Smooth muscle cell (in vitro differentiated cells): Measurements from ENCODE around the gene RSPRY1. TPM values are rescaled to one million over a fixed set of nuclear protein-coding genes. Genes with fewer than 3 reads are reported as not detected.
A peak's percentile ranks its signal among the peaks of the same experiment; 100 is the strongest.

Experiments
- DNase-seq: peaks from one replicate; lab custom pipeline; 2025; ENCODE audit not compliant: unreplicated experiment; lab: John Stamatoyannopoulos, UW
- H2AFZ ChIP-seq: fragments of 200-600 bp; sonication (generic); 2 replicates; pipeline ENCODE4 v1.6.0; 2016; ENCODE audit warnings: antibody characterized with exemption, low read depth, mild to moderate bottlenecking
- H3F3A ChIP-seq: fragments of 200-600 bp; sonication (generic); 2 replicates; pipeline ENCODE4 v1.6.0; 2017; ENCODE audit warnings: antibody characterized with exemption, low read depth
- H3K27ac ChIP-seq: fragments of 200-600 bp; sonication (generic); 2 replicates; pipeline ENCODE4 v1.5.1; 2016; ENCODE audit warnings: low read depth, mild to moderate bottlenecking
- H3K27me3 ChIP-seq: fragments of 200-600 bp; sonication (generic); 2 replicates; pipeline ENCODE4 v1.6.1; 2016; ENCODE audit warnings: low read depth, mild to moderate bottlenecking
- H3K36me3 ChIP-seq: fragments of 200-600 bp; sonication (generic); 2 replicates; pipeline ENCODE4 v1.5.1; 2016; ENCODE audit warnings: low read depth
- H3K4me1 ChIP-seq: fragments of 200-600 bp; sonication (generic); 2 replicates; pipeline ENCODE4 v1.5.1; 2016; ENCODE audit warnings: low read depth
- H3K4me2 ChIP-seq: fragments of 200-600 bp; sonication (generic); 2 replicates; pipeline ENCODE4 v1.6.0; 2016; ENCODE audit warnings: mild to moderate bottlenecking
- H3K4me3 ChIP-seq: fragments of 200-600 bp; sonication (generic); 2 replicates; pipeline ENCODE4 v1.5.1; 2016; ENCODE audit warnings: mild to moderate bottlenecking
- H3K79me2 ChIP-seq: fragments of 200-600 bp; sonication (generic); 2 replicates; pipeline ENCODE4 v1.6.0; 2016; ENCODE audit warnings: low read depth, mild to moderate bottlenecking
- H3K9ac ChIP-seq: fragments of 200-600 bp; sonication (generic); 2 replicates; pipeline ENCODE4 v1.6.0; 2016; ENCODE audit warnings: low read depth
- H3K9me3 ChIP-seq: fragments of 200-600 bp; sonication (generic); replicated peaks from 2 replicates; pipeline ENCODE4 v1.5.1; 2016; ENCODE audit warnings: low read depth
- H4K20me1 ChIP-seq: fragments of 200-600 bp; sonication (generic); 2 replicates; pipeline ENCODE4 v1.6.0; 2016; ENCODE audit warnings: low read depth
- CTCF ChIP-seq: fragments of 200-600 bp; sonication (generic); IDR thresholded peaks from 2 replicates; pipeline ENCODE4 v1.5.1; 2017; ENCODE audit warnings: borderline replicate concordance, mild to moderate bottlenecking, antibody characterized with exemption; ENCODE audit not compliant: insufficient read depth, poor library complexity, severe bottlenecking
- WGBS: methylation state at CpG from one replicate; pipeline ENCODE4 v1.1.7; 2016; ENCODE audit warnings: low lambda C conversion rate; 5-methylcytosine and 5-hydroxymethylcytosine counted together
- polyA plus RNA-seq: library from polyadenylated mRNA; unstranded; fragments of >200 nt; fragmentation: Nextera tagmentation; extraction: Ambion mirVana; gene quantifications from 2 replicates; pipeline ENCODE4 v1.2.1, GENCODE V29; 2016
- total RNA-seq: library from RNA; depleted of rRNA; stranded (reverse); fragments of >200 nt; gene quantifications from 2 replicates; pipeline ENCODE4 v1.2.3, GENCODE V29; 2014

The RSPRY1 gene
- total and polyA plus RNA-seq, 2 experiments from 2014 or later: 42.0 to 57.1 TPM

GRCh38 chr16:57167538-57167937 is 18.6 kb upstream of the RSPRY1 start:
- no peak for TF ChIP-seq CTCF
- Histone ChIP-seq H3K4me2 (no peak overlapping the region), H3K4me3 (no peak overlapping the region), H3K36me3 (peaks cover 20% of the 10 kb centered on the region), H3K4me1 (peaks cover 12% of the 10 kb centered on the region), H3K9me3 (no peaks in the 10 kb centered on the region), H3K27me3 (no peaks in the 10 kb centered on the region), H4K20me1 (no peaks in the 10 kb centered on the region), H3K9ac (no peak overlapping the region), H3K79me2 (no peaks in the 10 kb centered on the region), H2AFZ (no peak overlapping the region), H3K27ac (no peak overlapping the region), H3F3A (peaks cover 5% of the 10 kb centered on the region)
- WGBS: 62% methylated on average over 3 of the region's 3 CpGs
- DNase-seq: no peak

DNA sequence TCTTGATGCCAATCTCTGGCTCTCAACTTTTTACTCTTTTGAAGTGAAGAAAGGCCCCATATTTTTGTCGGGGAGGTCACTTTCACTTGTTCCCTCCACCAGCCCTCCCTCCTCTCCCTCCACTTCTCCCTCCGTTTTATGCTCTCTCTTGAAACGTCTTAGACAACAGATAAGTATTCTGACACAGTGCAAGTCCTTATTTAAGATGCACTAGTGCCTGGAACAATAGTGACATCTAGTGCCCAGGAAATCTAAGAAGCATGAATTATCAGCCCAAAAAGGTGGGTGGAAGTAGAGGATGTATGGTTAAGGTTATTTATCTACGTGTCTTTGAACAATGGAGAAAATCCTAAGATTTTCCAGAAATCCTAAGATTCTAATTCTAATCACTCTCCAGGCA is 18.2 kb upstream of the RSPRY1 start:
- Histone ChIP-seq H4K20me1 (no peaks in the 10 kb centered on the region), H3K9me3 (no peaks in the 10 kb centered on the region), H3K79me2 (no peaks in the 10 kb centered on the region), H3K9ac (no peak overlapping the region), H2AFZ (no peak overlapping the region), H3K27me3 (no peaks in the 10 kb centered on the region), H3K36me3 (peaks cover 19% of the 10 kb centered on the region), H3K4me1 (peaks cover 12% of the 10 kb centered on the region), H3K4me3 (no peak overlapping the region), H3K4me2 (no peak overlapping the region), H3F3A (peaks cover 5% of the 10 kb centered on the region), H3K27ac (no peak overlapping the region)
- 23% methylated on average over 4 of the region's 4 CpGs for WGBS
- peak; percentile 61 for TF ChIP-seq CTCF
- DNase-seq: no peak

GRCh38 chr16:57169327-57169726 is 16.8 kb upstream of the RSPRY1 start:
- DNase-seq: no peak
- Histone ChIP-seq H3K9me3 (no peaks in the 10 kb centered on the region), H3K9ac (peak overlapping the region; percentile 5), H3K4me3 (no peak overlapping the region), H4K20me1 (no peaks in the 10 kb centered on the region), H2AFZ (no peak overlapping the region), H3K4me2 (peak overlapping the region; percentile 45), H3K36me3 (peaks cover 7% of the 10 kb centered on the region), H3K79me2 (peaks cover under 1% of the 10 kb centered on the region), H3F3A (peaks cover 5% of the 10 kb centered on the region), H3K4me1 (peaks cover 12% of the 10 kb centered on the region), H3K27me3 (no peaks in the 10 kb centered on the region), H3K27ac (peak overlapping the region; percentile 56)
- TF ChIP-seq CTCF: no peak

DNA sequence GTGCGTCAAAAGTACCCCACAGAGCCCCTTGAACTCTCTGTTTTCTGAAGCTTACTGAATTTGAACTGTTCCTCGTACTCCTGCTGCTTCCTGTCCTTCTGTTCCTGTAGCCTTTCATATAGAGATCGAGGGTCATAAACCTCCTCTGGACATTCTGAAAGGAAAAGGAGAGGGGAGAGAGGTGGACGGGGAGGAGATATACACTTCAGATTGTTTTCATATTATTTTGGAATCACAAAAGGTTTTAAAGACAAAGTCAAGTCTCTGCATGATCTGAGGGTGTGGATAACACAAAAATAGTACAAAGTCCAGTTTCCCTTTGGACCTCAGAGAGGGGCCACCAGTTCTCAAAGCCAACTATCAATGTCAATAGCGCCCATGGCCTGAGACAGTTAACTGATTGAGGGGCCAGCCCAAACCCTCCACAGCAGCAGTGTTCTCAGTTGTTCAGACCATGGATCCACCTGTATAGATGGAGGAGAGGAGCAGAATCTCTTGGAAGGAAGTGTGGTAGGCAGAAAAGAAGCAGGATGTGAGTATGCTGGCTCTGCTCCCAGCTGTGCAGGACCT is 13.3 kb upstream of the RSPRY1 start:
- H3K4me2 ChIP-seq: no peak overlapping the region
- peaks cover 30% of the 10 kb centered on the region for H3K79me2 ChIP-seq
- no peaks in the 10 kb centered on the region for H3K9me3 ChIP-seq
- H3K4me1 ChIP-seq: peaks cover 12% of the 10 kb centered on the region
- H3K9ac ChIP-seq: no peak overlapping the region
- peaks cover 5% of the 10 kb centered on the region for H3F3A ChIP-seq
- no peak for TF ChIP-seq CTCF
- H3K4me3 ChIP-seq: no peak overlapping the region
- H3K27me3 ChIP-seq: no peaks in the 10 kb centered on the region
- H3K27ac ChIP-seq: no peak overlapping the region
- H4K20me1 ChIP-seq: peaks cover 6% of the 10 kb centered on the region
- no peaks in the 10 kb centered on the region for H3K36me3 ChIP-seq
- WGBS: 97% methylated on average over 5 of the region's 5 CpGs
- no peak overlapping the region for H2AFZ ChIP-seq
- no peak for DNase-seq
